ENCODE results near the gene PPM1G. TPM values are rescaled to one million over a fixed set of nuclear protein-coding genes. Genes with fewer than 3 reads are reported as not detected.

The PPM1G gene
- total RNA-seq, 2 donors from 2014 or later: 110 to 158 TPM

DNA sequence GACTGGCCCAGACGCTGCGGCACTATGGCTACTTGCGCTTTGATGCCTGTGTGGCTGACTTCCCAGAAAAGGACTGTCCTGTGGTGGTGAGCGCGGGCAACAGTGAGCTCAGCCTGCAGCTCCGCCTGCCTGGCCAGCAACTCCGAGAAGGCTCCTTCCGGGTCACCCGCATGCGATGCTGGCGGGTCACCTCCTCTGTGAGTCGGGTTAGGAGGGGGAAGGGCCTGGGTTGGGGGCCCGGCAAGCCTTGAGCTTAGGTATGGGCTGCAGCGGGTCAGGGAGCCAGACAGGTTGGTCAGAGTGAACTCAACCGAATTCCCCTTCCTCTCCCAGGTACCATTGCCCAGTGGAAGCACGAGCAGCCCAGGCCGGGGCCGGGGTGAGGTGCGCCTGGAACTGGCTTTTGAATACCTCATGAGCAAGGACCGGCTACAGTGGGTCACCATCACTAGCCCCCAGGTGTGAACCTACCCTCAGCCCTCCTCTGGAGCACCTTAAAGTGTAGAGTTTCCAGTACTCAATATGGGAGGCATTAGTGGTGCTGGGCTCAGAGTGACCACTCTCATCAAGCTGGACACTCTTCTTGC lies 33.8 kb downstream of the PPM1G start:
- Mint-ChIP-seq H3K4me1 (ENCODE audit: low read depth in 2 of 2) (peaks cover 31 to 41% of the 10 kb centered on the region in 2 donors), H3K9me3 (no peaks in the 10 kb centered on the region), H3K36me3 (peaks cover 11% of the 10 kb centered on the region), H3K27ac (no peak overlapping the region), H3K4me3 (no peak overlapping the region), H3K27me3 (no peaks in the 10 kb centered on the region)
- ATAC-seq (no peak), DNase-seq (ENCODE audit: low spot score) (no peak)

DNA sequence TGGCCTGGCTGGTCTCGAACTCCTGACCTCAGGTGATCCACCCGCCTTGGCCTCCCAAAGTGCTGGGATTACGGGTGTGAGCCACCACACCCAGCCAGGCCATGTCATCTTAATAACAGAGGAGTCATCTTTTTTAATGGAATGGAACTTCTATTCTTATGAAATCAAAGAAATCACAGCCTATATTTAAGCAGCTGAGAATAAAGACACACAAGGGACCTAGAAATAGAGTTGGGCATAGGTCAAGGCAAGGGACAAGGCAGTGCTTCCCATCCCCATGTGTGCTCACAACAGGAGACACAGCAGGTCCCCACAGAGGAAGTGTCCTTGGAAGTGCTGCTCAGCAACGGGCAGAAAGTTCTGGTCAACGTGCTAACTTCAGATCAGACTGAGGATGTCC lies 35.8 kb downstream of the PPM1G start:
- Mint-ChIP-seq H3K9me3 (no peaks in the 10 kb centered on the region), H3K27ac (peak overlapping the region; percentile 83 to 91), H3K27me3 (no peaks in the 10 kb centered on the region), H3K36me3 (peaks cover 21% of the 10 kb centered on the region), H3K4me1 (ENCODE audit: low read depth in 2 of 2) (peaks cover 29 to 35% of the 10 kb centered on the region in 2 donors), H3K4me3 (no peak overlapping the region)
- ATAC-seq (no peak), DNase-seq (ENCODE audit: low spot score) (no peak)

DNA sequence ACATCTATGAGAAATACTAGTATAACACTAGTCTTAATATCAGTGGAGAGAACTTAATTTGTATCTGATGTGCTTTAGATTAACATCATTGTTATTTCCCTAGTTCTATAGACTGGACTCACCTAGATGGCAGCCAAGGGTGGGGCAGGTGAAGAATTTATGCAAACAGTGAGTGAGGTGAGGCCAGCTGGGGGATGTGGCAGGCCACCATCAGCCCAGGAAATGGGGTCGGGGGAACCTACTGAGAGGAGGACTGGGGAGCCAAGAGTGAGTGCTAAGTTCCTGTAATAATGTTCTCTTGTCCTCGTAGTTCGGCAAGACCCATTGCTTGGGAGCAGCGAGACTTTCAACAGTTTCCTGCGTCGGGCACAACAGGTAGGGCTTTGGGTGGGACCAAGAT lies 36.5 kb downstream of the PPM1G start:
- Mint-ChIP-seq H3K27me3 (no peaks in the 10 kb centered on the region), H3K36me3 (peaks cover 21% of the 10 kb centered on the region), H3K27ac (peak overlapping the region; percentile 83 to 91), H3K4me3 (peak overlapping the region; percentile 45), H3K9me3 (no peaks in the 10 kb centered on the region), H3K4me1 (ENCODE audit: low read depth in 2 of 2) (peaks cover 32 to 37% of the 10 kb centered on the region in 2 donors)
- ATAC-seq (no peak), DNase-seq (ENCODE audit: low spot score) (no peak)

DNA sequence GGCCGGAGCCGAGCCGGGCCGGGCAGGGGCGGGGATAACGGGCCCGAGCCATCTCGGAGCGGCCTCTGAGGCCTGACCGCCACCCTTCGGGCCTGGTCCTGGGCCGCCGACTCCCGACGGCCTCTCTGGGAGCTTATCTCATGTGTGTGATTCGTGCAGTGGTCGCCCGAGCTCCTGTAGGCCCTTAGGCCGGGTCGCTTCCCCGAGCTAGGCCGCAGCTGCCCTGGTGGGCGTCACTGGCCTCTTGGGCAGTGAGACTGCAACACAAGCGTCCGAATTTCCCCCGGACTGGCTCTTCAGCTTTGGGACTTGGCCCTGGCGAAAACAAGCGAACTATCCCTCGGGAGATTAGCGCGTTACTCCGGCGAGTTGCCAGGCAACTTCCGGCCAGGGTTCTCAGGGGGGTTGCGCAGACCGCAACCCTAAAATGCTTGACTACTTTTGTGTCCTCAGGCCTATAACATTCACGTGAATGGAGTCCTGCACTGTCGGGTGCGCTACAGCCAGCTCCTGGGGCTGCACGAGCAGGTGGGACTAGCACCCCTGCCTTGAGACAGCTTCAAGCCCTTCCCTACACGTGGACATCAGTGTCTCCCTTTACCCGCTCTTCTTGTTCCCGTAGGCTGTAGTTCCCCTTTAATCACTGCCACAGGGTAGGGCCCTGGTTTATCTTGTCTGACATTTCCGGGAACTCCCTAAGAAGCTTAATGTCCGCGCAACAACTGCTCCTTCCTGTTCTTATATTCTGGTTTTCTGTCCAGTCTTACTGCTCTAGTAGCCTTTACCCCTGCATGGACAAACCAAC lies 38.4 kb downstream of the PPM1G start:
- peaks cover 20% of the 10 kb centered on the region for H3K36me3 Mint-ChIP-seq
- H3K4me1 Mint-ChIP-seq (ENCODE audit: low read depth in 2 of 2): peaks cover 32 to 34% of the 10 kb centered on the region in 2 donors
- no peak for DNase-seq (ENCODE audit: low spot score)

DNA sequence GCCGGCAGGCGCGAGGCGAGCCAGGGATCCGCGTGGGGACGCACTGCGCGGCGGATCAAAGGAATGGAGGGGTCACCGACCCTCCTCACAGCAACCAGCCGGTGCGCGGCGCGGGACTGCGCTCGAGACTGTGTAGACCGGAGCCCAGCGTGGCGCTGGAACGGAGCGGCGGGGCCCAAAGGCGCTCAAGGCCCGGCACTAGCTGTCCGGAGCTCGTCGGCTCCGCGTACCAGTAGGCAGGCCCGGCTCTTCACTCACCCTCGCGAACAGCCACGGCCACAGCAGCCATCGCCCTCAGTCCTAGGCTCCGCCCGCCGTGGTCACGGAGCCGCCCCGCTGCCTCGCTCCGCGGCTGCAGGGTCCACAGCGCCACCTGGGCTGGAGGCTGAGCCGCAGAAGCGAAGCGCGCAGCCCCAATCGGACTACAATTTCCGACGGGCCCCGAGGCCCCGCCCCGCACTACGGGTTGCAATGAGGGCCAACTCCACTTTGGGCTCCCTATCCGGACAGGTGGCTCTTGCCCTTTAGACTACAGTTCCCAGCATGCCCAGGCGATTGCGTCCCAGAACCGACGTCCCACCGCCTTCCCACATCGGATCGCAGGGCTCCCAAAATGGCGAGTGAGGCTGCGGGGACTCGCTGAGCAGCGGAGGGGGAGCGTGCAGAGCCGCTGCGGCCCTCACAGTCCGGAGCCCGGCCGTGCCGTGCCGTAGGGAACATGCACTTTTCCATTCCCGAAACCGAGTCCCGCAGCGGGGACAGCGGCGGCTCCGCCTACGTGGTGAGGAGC lies 39.2 kb downstream of the PPM1G start, which contains the start of the genes EIF2B4 and SNX17:
Gene EIF2B4, minus strand, starts transcription at position 313 of the 790 bp plus-strand sequence. Its CDS starts 24 bp downstream, at position 289.
Gene SNX17, plus strand, starts transcription at position 591 of the 790 bp plus-strand sequence. Its CDS starts 128 bp downstream, at position 719.
- Mint-ChIP-seq H3K9me3 (no peaks in the 10 kb centered on the region), H3K4me3 (peak within 1 kb of the TSS; percentile 86), H3K36me3 (peaks cover 20% of the 10 kb centered on the region), H3K4me1 (ENCODE audit: low read depth in 2 of 2) (peaks cover 32 to 34% of the 10 kb centered on the region in 2 donors), H3K27ac (peak within 1 kb of the TSS; percentile 83 to 91), H3K27me3 (no peaks in the 10 kb centered on the region)
- ATAC-seq (peak; percentile 96), DNase-seq (ENCODE audit: low spot score) (peak; percentile 100)

More for the DNA sequence above, 38.4 kb downstream of the PPM1G start:
- Mint-ChIP-seq H3K27me3 (no peaks in the 10 kb centered on the region), H3K27ac (peak overlapping the region; percentile 83 to 91), H3K9me3 (no peaks in the 10 kb centered on the region), H3K4me3 (peak overlapping the region; percentile 86)
- peak; percentile 42 to 56 for ATAC-seq

DNA sequence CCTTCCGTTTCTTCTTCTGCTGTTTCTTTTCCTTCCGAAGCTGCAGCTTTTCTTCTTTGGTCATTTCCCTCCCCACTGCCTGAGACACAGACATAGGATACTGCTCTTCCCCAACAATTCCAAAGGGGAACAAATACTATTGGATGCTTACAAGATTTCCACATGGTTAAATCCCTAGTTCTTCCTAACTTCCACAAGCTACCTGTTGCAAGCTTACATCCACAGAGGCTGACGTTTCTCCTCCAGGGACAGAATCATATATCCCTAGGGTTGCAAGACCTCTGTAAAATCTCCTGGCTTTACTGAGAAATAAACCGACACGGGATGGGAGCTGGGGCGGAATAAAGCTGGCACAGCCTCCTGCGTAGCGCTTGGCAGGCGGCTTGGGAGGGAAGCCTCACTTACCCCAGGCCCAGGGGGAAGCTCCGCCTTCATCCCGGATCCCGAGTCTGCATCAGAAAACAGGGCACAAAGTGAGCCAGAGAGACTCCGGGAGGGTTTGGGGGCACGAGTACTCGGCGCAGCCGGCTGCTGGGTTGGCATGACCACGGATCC lies 39.8 kb downstream of the PPM1G start:
- ATAC-seq (peak in 1 of 2 donors; percentile 1), DNase-seq (ENCODE audit: low spot score) (no peak)
- Mint-ChIP-seq H3K36me3 (peaks cover 20% of the 10 kb centered on the region), H3K4me3 (peak overlapping the region; percentile 86), H3K9me3 (no peaks in the 10 kb centered on the region), H3K27ac (peak overlapping the region; percentile 83 to 91), H3K4me1 (ENCODE audit: low read depth in 2 of 2) (peaks cover 32 to 34% of the 10 kb centered on the region in 2 donors), H3K27me3 (no peaks in the 10 kb centered on the region)

DNA sequence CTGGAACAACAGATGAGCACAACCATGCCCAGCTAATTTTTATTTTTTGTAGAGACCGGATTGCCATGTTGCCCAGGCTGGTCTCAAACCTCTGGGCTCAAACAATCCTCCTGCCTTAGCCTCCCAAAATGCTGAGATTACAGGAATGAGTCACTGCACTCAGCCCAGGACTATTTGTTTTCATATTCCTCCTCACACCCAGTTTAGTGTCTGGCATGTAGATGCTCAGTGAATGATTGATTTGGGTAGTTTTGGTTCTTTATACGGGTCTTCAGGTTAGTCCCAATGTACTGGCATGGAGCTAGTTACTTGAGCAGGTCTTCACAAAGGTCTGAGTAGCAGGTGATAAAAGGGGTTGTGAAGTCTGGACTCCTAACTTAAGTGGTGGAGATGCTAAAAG lies 45.5 kb downstream of the PPM1G start:
- H3K27ac Mint-ChIP-seq: no peak overlapping the region
- H3K27me3 Mint-ChIP-seq: no peaks in the 10 kb centered on the region
- DNase-seq (ENCODE audit: low spot score) (no peak), ATAC-seq (peak in 1 of 2 donors; percentile 51)
- H3K4me3 Mint-ChIP-seq: no peak overlapping the region
- H3K36me3 Mint-ChIP-seq: peaks cover 9% of the 10 kb centered on the region
- no peaks in the 10 kb centered on the region for H3K9me3 Mint-ChIP-seq
- H3K4me1 Mint-ChIP-seq (ENCODE audit: low read depth in 2 of 2): peaks cover 7 to 8% of the 10 kb centered on the region in 2 donors

DNA sequence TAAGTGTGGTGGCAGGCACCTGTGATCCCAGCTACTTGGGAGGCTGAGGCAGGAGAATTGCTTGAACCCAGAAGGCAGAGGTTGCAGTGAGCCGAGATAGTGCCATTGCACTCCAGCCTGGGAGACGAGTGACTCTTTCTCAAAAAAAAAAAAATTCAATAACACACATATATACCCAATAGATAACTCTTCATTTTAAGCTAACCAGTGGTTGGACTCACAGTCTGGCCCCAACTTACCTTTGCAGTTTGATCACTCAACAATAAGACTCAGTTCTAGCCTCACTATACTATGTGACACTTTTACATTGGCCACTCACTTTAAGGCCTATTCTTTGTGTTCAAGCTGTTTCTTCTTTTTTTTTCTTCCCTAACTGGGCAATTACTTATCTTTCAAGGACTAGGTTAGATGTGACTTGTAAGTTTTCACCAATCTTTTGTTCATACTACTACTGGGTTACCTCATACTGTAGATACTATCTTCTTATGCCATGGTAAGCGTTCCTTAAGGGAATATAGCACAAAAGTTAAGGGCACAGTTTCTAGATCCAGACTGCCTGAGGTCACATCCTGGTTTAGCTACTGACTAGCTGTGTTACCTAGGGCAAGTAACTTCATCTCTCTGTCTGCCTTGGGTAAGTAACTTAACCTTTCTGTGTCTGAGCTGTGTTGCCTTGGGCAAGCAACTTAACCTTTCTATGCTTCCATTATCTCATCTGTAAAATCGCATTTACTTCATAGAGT lies 46.5 kb downstream of the PPM1G start:
- ATAC-seq (no peak), DNase-seq (ENCODE audit: low spot score) (no peak)
- Mint-ChIP-seq H3K27me3 (no peaks in the 10 kb centered on the region), H3K9me3 (no peaks in the 10 kb centered on the region), H3K27ac (no peak overlapping the region), H3K4me3 (no peak overlapping the region), H3K36me3 (peaks cover 9% of the 10 kb centered on the region), H3K4me1 (ENCODE audit: low read depth in 2 of 2) (peaks cover 10 to 13% of the 10 kb centered on the region in 2 donors)

DNA sequence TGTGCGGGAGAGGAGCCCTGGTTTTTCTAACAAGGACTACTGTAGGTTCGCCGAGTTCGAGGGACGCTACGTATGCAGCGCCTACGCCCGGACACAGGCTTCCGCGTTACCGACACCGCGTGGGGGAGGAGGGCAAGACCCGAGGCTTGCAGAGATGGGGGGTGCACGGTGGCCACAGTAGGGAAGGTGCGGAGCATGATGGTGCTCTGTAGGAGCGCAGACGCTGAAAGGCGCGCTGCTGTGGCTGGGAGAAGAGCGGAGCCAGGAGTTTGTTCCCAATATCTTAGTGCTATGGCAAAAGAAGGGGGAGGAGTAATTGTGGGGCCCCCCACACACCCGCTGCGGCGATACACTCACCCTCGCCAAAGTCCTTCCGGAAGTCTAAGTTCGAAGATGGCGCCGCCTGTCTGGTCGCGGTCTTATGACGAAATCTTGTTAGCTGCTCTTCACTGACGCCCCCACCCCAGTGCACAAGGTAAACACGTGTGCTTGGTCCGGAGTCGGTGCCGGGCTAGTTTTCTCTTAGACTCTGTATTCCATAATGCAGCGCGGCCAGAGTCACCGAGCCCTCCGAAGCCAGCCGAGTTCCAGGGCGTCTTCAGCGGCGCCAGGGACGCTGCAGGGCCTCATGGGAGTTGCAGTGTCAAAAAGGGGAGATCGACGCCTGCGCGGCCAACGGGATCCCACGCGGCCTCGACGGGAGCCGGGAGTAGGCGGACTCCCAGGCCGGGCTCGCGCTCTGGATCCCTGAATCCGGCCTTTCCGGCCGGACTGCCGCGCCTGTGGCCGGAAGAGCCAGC lies 52.8 kb downstream of the PPM1G start, which contains the start of gene GTF3C2:
Gene GTF3C2, minus strand, starts transcription at position 383 of the 800 bp plus-strand sequence. CDS start 13,210 bp downstream, outside the sequence.
- H3K4me3 Mint-ChIP-seq: peak within 1 kb of the TSS; percentile 100
- H3K4me1 Mint-ChIP-seq (ENCODE audit: low read depth in 2 of 2): peaks cover 28 to 44% of the 10 kb centered on the region in 2 donors
- peak; percentile 90 to 92 for ATAC-seq
- DNase-seq (ENCODE audit: low spot score): peak; percentile 94
- H3K27me3 Mint-ChIP-seq: no peaks in the 10 kb centered on the region
- peak within 1 kb of the TSS; percentile 94 to 100 for H3K27ac Mint-ChIP-seq
- peaks cover 4% of the 10 kb centered on the region for H3K36me3 Mint-ChIP-seq
- no peaks in the 10 kb centered on the region for H3K9me3 Mint-ChIP-seq

DNA sequence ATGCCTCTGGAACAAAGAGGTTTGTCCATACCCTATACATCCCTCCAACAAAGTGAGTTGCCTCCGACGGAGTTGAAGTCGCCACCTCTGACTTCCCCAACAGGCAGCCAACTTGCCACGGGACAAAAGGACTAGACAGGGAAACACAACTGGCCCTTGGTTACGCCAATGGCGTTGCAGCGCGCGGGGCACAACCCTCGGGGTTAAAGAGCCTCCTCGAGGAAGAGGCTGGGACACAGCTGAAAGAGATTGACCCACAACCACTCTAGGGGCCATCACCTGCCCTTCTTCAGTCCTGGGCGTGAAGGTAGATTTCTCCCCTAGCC lies 53.4 kb downstream of the PPM1G start:
- Mint-ChIP-seq H3K36me3 (peaks cover 4% of the 10 kb centered on the region), H3K9me3 (no peaks in the 10 kb centered on the region), H3K27ac (peak overlapping the region; percentile 94 to 100), H3K4me3 (peak overlapping the region; percentile 100), H3K27me3 (no peaks in the 10 kb centered on the region), H3K4me1 (ENCODE audit: low read depth in 2 of 2) (peaks cover 28 to 45% of the 10 kb centered on the region in 2 donors)
- ATAC-seq (peak; percentile 66 to 73), DNase-seq (ENCODE audit: low spot score) (peak; percentile 75)

DNA sequence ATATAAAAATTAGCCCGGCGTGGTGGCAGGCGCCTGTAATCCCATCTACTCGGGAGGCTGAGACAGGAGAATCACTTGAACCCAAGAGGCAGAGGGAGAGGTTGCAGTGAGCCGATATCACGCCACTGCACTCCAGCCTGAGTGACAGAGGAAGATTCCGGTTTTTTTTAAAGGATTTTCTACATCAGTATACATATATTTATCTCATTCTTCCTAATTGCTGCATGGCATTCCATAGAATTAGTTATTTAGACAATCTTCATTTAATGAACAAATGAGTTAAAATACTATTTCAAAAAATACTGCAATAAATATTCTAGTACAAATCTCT lies 54.8 kb downstream of the PPM1G start:
- Mint-ChIP-seq H3K36me3 (peaks cover 4% of the 10 kb centered on the region), H3K27me3 (no peaks in the 10 kb centered on the region), H3K27ac (peak overlapping the region in 1 of 2 donors; percentile 23), H3K4me3 (peak overlapping the region; percentile 62), H3K4me1 (ENCODE audit: low read depth in 2 of 2) (peaks cover 31 to 45% of the 10 kb centered on the region in 2 donors), H3K9me3 (no peaks in the 10 kb centered on the region)
- ATAC-seq: no peak
- DNase-seq (ENCODE audit: low spot score): no peak
